NCI-H446 (cell line): ENCODE measurements around the gene SOS2.
A peak's percentile ranks its signal among the peaks of the same experiment; 100 is the strongest.
"Not testable (repeated sequence)": the region's sequence is repeated elsewhere in the genome, so short reads cannot be mapped to it uniquely, and the experiment has no call there.

ENCODE experiments used
- DNase-seq, 2 experiments: peaks; one replicate each; lab custom pipeline; 2025; lab: John Stamatoyannopoulos, UW

Gene SOS2

GRCh38 chr14:50225974-50226297, 5.4 kb downstream of the SOS2 start:
- no peak for DNase-seq

GRCh38 chr14:50225067-50225973, 6.1 kb downstream of the SOS2 start:
- peak; percentile 14 to 27 for DNase-seq

- DNase-seq, result no peak
Measured at GRCh38 chr14:50222055-50222613, 9.2 kb downstream of the SOS2 start.

GRCh38 chr14:50218501-50218900, 12.9 kb downstream of the SOS2 start:
- no peak for DNase-seq

- DNase-seq, result no peak
Measured at GRCh38 chr14:50215416-50215815, 16.0 kb downstream of the SOS2 start.

GRCh38 chr14:50213795-50214194, 17.6 kb downstream of the SOS2 start:
- DNase-seq, result no peak

DNA sequence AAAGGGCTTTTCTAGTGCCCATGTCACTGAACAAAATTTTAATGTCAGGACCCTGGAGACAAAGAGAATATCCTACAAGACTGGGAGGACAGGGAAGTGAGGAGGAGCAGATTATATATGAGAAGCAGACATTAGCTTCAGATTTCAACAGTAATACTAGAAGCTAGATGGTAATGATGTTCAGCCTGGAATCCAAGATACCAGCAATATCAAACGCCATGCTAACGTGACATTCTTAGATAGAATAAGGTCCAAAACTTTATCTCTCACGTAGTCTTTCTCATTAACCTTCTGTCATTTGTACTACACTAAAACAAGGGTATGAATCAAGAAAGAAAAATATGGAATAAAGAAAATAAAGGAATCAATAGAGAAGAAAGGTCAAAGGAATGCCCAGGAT, 18.7 kb downstream of the SOS2 start:
- DNase-seq, result no peak

- no peak for DNase-seq
Measured at GRCh38 chr14:50210074-50210473, 21.3 kb downstream of the SOS2 start.

GRCh38 chr14:50198499-50198898, 32.9 kb downstream of the SOS2 start:
- DNase-seq, result no peak

GRCh38 chr14:50191499-50191898, 39.9 kb downstream of the SOS2 start:
- no peak for DNase-seq

- DNase-seq, result no peak
Measured at GRCh38 chr14:50186107-50186506, 45.3 kb downstream of the SOS2 start.

DNA sequence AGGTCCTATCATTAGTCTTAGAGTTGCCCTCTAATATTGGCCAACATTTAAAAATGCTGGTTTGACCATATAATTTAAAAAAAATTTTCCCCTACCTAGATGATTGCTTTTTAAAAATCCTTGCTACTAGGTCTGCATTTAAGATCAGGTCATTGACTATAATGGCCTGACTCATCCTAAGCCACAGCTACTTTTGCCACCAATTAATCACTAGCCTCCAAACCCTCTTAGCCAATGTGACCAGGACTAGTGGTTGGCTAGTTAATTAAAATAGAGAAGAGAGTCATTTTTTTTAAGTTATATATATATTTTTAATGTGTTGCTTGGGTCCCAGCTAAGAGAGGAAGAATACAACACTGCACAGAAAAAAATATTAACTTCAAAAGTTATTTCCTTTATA, 57.5 kb downstream of the SOS2 start:
- DNase-seq, result no peak

- DNase-seq, result no peak
Measured at GRCh38 chr14:50171895-50172294, 59.5 kb downstream of the SOS2 start.

DNA sequence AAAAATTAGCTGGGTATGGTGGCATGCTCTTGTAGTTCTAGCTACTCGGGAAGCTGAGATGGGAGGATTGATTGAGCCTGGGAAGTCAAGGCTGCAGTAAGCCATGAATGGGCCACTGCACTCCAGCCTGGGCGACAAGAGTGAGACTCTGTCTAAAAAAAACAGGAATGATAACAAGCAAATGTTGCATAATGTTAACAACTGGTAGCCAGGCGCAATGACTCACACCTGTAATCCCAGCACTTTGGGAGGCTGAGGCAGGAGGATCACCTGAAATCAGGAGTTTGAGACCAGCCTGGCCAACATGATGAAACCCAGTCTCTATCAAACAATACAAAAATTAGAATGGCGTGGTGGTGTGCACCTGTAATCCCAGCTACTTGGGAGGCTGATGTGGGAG, 64.0 kb downstream of the SOS2 start:
- DNase-seq, result not testable (repeated sequence)

- no peak for DNase-seq
Measured at GRCh38 chr14:50156111-50156510, 75.3 kb downstream of the SOS2 start.

GRCh38 chr14:50148799-50149198, 82.6 kb downstream of the SOS2 start:
- no peak for DNase-seq

DNA sequence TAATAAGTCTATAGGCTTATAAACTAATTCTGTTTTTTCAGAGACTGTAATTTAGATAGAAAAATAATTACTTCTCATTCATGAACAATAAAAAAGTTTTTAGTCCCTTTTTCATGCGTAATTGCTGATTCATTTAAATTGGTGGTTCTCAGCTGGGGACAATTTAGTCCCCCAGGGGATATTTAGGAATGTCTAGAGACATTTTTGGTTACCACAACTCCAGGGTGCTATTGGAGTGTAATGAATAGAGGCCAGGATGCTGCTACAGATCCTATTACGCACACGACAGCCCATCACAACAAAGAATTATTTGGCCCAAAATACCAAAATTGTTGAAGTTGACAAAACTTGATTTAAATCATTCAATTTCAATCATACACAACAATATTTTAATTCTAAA, 92.2 kb downstream of the SOS2 start:
- no peak for DNase-seq

DNA sequence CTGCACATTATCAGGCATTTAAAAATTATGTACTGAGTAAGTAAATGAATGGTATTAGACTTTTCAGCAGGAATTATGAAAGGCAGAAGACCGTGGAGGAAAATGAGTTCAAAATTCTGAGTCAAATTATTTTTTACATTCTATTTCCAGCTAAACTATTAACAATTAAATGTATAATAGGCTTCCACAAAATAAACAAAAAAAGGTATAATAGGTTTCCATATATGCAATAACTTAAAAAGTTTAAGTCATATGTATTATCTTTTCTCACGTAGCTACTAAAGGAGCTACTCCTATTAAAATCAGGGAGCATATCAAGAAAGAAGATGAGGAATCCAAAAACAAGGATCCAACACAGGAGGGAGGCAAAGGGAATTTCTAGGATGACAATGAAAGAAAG, 103.6 kb downstream of the SOS2 start:
- no peak for DNase-seq

- no peak for DNase-seq
Measured at GRCh38 chr14:50123062-50123461, 108.3 kb downstream of the SOS2 start.

GRCh38 chr14:50122291-50122690, 109.1 kb downstream of the SOS2 start:
- peak in 1 of 2 experiments; percentile 15 for DNase-seq

GRCh38 chr14:50121486-50121885, 109.9 kb downstream of the SOS2 start:
- DNase-seq, result no peak

GRCh38 chr14:50117456-50117855, 113.9 kb downstream of the SOS2 start:
- DNase-seq, result no peak

DNA sequence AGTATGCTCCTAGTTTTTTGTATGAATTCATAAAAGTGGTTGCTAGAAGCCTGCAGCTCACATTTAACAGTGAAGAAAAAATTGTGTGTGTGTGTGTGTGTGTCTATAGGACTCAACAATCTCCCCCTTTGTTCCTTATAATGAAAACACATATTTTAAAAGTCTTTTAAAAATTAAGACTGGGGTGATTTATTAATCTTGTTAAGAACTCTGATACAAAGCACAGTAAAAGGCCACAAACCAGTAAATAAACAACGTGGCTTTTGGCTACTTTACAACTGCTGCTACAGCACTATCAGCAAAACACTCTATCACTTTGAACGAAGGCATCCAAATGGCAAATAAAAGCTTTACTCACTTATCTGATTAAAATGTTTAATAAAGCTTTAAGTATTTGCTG, 114.4 kb downstream of the SOS2 start:
- no peak for DNase-seq
